Measurements from ENCODE around the gene ATXN2. TPM values are rescaled to one million over a fixed set of nuclear protein-coding genes. Genes with fewer than 3 reads are reported as not detected.
A peak's percentile ranks its signal among the peaks of the same experiment; 100 is the strongest.

Gene ATXN2
- polyA plus RNA-seq, 3 donors from 2014 or later = 7.1 to 31.3 (median 12.3) TPM

DNA sequence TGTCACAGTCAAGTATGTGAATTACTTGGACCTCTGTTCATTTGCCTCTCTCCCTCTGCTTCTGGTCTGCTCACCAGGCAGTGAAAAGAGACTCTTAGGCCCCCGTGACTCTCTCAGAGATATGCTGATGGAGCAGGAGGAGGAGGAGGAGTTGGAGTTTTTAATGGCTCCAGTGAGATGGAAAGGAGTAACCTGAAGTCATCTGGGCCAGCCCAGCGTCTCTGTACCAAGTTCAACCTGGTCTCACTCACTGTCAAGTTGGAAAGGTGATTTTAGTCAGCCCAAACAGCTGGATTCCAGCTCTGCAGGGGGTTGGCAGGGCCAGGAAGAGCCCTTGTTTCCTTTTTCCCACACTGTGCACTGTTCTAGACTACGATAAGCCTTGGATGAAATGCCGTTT, 144.8 kb downstream of the ATXN2 start:
- H3K4me1 Mint-ChIP-seq = peaks cover 49 to 54% of the 10 kb centered on the region in 2 donors
- peaks cover 0 to 5% (median 2%) of the 10 kb centered on the region in 3 donors for H3K27me3 Mint-ChIP-seq (ENCODE audit: low read depth in 3 of 3)
- DNase-seq = no peak
- peak overlapping the region in 1 of 5 donors; percentile 4 for H3K4me3 Mint-ChIP-seq
- H3K36me3 Mint-ChIP-seq = peaks cover 4 to 30% (median 19%) of the 10 kb centered on the region in 3 donors
- peak overlapping the region in 3 of 6 donors; percentile 18 to 61 (median 52) for H3K27ac Mint-ChIP-seq
- no peaks in the 10 kb centered on the region for H3K9me3 Mint-ChIP-seq

DNA sequence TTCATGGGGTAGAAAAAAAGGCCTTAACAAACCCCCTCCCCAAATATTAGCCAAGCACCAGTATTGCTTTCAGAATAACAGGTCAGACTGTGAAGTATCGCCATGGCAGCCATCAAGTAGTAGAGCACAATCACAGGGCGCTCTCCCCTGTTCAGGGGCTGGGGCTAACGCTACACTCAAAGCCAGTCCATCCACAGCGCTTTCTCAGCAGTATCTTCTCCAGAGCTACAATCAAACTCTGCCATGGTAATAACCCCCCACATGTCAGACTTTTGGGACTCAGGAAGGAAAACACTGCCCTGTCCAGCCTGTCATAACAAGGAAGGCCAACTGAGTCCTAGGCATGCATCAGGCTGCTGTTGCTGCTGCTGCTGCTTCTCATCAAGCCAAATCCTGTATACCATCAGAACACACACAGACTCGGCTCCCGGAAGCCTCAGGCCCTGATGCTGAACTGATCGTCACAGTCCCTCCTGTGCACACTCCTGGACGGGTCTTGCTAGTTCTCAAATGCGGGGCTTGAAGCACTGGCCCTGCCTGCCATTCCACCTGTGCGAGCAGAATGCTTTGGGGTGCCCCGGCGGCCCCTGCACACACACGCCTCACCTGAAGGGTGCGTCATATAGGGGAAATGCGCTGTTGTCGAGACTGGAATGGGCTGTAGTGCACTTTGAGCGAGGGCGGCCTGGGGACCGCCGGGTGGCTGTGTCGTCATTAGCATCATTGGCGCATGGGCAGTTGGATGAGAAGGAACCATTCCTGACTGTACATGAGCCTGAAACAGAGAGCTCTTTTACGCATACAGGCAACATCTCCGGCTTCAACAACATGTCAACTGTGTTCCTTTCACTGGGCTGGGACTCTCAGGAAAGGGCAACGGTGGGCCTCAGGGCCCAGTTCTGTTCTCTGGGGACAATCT, 145.8 kb downstream of the ATXN2 start:
- Mint-ChIP-seq H3K36me3 (peaks cover 4 to 37% (median 19%) of the 10 kb centered on the region in 3 donors), H3K4me1 (peaks cover 58 to 64% of the 10 kb centered on the region in 2 donors), H3K4me3 (no peak overlapping the region), H3K27ac (peak overlapping the region in 3 of 6 donors; percentile 5 to 77 (median 13)), H3K27me3 (ENCODE audit: low read depth in 3 of 3) (peaks cover 0 to 6% (median 2%) of the 10 kb centered on the region in 3 donors), H3K9me3 (no peaks in the 10 kb centered on the region)
- no peak for DNase-seq

DNA sequence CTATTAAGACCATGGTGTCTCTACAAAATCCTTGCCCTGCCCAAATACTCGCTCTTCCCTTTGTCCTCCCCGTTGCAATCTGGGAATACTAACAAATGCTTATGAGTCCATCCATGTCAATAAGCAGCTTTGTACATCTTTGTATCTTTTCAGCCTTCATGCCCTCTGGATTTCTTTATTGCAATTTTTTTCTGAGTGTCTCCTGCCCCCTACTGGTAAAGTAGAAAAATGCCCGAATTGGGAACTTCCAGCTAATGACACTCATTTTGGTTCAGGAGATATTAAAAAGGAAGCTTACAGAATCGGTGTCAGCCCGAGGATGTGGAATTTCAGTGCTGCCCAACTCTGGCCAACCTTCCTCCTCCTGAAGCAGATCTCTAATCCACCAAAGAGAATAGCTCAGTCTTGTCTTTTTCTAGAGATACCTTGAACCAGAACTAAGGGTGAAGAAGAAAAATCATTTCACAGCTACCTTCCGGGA, 147.4 kb downstream of the ATXN2 start:
- H3K9me3 Mint-ChIP-seq = no peaks in the 10 kb centered on the region
- peak; percentile 73 to 76 (median 73) for DNase-seq
- H3K4me3 Mint-ChIP-seq = peak overlapping the region in 2 of 5 donors; percentile 3 to 16
- peaks cover 65 to 75% of the 10 kb centered on the region in 2 donors for H3K4me1 Mint-ChIP-seq
- H3K36me3 Mint-ChIP-seq = peaks cover 4 to 49% (median 19%) of the 10 kb centered on the region in 3 donors
- H3K27ac Mint-ChIP-seq = peak overlapping the region; percentile 52 to 94 (median 78)
- peaks cover 0 to 8% (median 2%) of the 10 kb centered on the region in 3 donors for H3K27me3 Mint-ChIP-seq (ENCODE audit: low read depth in 3 of 3)

DNA sequence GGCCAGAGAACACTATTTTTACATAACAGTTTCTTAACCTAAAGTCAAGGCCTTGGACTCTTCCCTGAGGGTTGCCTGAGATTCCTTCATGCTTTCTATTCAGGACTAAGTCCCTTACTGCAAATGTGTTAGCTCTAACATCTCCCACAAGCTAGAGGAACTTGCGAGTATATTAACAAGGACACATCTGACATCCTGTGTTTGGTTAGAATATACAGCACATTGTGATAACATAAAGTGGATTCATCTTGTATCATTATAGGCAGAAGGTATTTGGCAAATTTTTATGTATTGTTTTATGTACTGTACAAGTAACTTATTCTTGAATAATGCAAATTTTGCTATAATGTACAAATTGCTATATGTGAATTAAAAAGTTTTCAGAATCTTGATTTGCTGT, 147.9 kb downstream of the ATXN2 start:
- Mint-ChIP-seq H3K4me1 (peaks cover 69 to 77% of the 10 kb centered on the region in 2 donors), H3K4me3 (no peak overlapping the region), H3K9me3 (no peaks in the 10 kb centered on the region), H3K36me3 (peaks cover 4 to 53% (median 18%) of the 10 kb centered on the region in 3 donors), H3K27me3 (ENCODE audit: low read depth in 3 of 3) (peaks cover 0 to 8% (median 2%) of the 10 kb centered on the region in 3 donors), H3K27ac (peak overlapping the region; percentile 31 to 94 (median 80))
- no peak for DNase-seq

DNA sequence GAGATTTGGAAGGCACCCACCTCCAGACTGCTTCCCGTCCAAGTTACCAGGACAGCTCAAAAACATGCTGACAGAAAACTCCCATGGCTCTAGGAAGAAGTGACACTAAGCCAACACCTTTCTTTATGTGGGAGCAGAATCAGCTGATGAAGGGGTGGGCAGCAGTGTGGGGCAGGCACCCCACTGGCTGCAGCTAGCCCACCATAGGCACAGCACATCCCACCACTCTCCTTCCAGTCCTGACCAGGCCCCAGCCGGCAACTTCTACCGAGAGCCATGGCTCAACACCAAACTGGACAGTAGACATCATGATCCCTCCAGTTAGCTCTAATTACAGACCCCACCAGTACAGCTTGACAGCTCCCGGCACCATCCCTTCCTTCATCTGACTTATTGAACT, 148.4 kb downstream of the ATXN2 start:
- H3K9me3 Mint-ChIP-seq = no peaks in the 10 kb centered on the region
- H3K27me3 Mint-ChIP-seq (ENCODE audit: low read depth in 3 of 3) = peaks cover 0 to 8% (median 2%) of the 10 kb centered on the region in 3 donors
- no peak for DNase-seq
- peaks cover 4 to 47% (median 13%) of the 10 kb centered on the region in 3 donors for H3K36me3 Mint-ChIP-seq
- H3K27ac Mint-ChIP-seq = peak overlapping the region; percentile 31 to 84 (median 60)
- H3K4me3 Mint-ChIP-seq = no peak overlapping the region
- H3K4me1 Mint-ChIP-seq = peaks cover 69 to 77% of the 10 kb centered on the region in 2 donors

DNA sequence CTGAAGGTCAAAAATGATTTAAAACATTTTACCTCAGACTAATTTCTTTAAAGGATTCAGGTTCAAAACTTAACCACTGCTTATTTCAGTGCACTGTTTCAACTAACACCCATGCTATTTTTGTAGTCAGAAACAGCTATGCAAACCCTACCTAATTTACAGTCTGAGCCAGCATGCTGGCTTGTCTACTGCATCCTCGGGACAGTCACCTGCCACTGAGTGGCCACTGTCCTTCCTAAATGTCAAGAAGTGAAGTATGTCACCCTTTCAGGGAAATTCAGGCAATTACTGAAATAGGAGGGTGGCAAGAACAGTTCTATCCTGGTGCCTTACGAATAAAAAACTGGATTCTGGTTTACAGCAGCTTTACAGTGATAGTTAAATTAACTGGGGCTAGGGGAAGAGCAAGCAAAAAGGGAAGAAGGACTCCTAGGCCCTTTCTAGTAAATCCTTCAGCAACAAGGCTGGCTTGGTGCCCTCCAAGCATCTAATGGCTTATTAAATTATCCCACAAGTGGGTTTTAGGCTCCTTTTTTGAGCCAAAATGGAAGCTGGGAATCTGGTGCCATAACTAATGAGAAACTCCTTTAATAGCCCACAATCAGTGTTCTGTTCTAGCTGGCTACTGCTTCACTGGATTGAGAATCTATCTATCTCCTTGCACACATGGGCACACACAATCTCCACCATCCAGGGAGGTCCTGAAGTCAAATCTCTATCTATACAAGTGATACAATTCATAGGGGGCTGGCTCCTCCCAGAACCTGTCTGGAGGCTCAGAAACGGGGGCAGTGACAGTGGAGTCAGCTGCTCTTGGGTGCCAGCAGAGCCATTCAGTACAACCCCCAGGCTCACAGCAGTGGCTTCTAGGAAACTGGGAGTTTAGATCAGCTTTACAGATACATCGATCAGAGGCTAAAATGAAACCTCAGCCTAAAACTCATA, 150.0 kb downstream of the ATXN2 start:
- H3K27me3 Mint-ChIP-seq (ENCODE audit: low read depth in 3 of 3) = peaks cover 0 to 16% (median 10%) of the 10 kb centered on the region in 3 donors
- H3K4me1 Mint-ChIP-seq = peaks cover 71 to 77% of the 10 kb centered on the region in 2 donors
- H3K27ac Mint-ChIP-seq = peak overlapping the region; percentile 13 to 84 (median 72)
- peak overlapping the region in 1 of 5 donors; percentile 7 for H3K4me3 Mint-ChIP-seq
- H3K36me3 Mint-ChIP-seq = peaks cover 4 to 44% (median 9%) of the 10 kb centered on the region in 3 donors
- no peaks in the 10 kb centered on the region for H3K9me3 Mint-ChIP-seq
- no peak for DNase-seq

DNA sequence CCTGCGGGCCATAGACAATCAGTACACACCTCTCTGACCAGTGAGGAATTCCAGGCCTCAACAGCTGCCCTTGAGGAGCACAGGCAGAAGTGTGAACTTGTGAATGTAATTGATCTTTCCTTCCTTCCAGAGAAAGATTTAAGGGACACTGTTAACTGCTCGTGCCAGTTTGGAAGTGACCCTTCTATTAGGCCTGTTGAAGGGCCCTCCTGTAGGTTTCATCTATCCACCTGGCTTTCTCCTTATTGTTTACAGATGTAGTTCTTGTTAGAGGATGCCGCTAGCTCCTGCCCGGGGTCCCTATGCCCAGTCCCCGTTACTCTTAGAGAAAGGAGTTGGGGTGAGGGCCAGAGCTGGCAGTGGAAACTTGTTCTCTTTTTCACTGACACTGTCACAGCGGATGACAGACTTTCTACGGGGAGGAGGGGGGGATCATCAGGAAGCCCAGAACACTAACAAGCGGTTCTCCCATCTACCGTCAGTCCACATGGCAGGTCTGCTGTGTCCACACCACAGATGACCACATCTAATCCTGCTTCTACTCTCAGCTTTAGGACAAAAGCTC, 150.8 kb downstream of the ATXN2 start:
- H3K4me1 Mint-ChIP-seq = peaks cover 73 to 78% of the 10 kb centered on the region in 2 donors
- H3K9me3 Mint-ChIP-seq = no peaks in the 10 kb centered on the region
- H3K27ac Mint-ChIP-seq = peak overlapping the region; percentile 13 to 84 (median 72)
- no peak for DNase-seq
- peak overlapping the region in 1 of 5 donors; percentile 7 for H3K4me3 Mint-ChIP-seq
- H3K27me3 Mint-ChIP-seq (ENCODE audit: low read depth in 3 of 3) = peaks cover 2 to 16% (median 10%) of the 10 kb centered on the region in 3 donors
- H3K36me3 Mint-ChIP-seq = peaks cover 4 to 40% (median 9%) of the 10 kb centered on the region in 3 donors

DNA sequence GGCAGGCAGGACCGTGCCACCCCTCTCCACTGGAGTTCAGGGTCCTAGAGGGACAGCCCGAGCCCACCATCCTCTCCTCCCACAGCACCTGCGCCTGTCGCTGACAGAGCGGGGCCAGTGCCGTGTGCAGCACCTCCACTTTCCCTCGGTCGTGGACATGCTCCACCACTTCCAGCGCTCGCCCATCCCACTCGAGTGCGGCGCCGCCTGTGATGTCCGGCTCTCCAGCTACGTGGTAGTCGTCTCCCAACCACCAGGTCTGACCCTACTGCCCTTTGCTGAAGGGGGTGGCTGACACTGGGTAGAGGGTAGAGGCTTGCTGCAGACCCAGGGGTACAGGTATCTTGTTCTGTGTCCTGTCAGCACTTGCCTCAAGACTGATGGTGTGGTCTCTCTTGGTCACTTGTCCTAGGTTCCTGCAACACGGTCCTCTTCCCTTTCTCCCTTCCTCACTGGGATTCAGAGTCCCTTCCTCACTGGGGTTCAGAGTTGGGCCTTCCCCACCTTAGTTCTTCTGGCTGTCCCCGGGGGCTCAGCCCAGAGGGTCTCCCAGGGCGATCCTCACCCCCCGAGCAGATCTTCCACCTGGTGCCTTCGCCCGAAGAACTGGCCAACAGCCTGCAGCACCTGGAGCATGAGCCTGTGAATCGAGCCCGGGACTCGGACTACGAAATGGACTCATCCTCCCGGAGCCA, 151.4 kb downstream of the ATXN2 start:
- no peaks in the 10 kb centered on the region for H3K9me3 Mint-ChIP-seq
- DNase-seq = no peak
- peaks cover 4 to 42% (median 9%) of the 10 kb centered on the region in 3 donors for H3K36me3 Mint-ChIP-seq
- peak overlapping the region; percentile 11 to 84 (median 55) for H3K27ac Mint-ChIP-seq
- H3K4me3 Mint-ChIP-seq = peak overlapping the region in 1 of 5 donors; percentile 7
- H3K27me3 Mint-ChIP-seq (ENCODE audit: low read depth in 3 of 3) = peaks cover 6 to 16% (median 8%) of the 10 kb centered on the region in 3 donors
- H3K4me1 Mint-ChIP-seq = peaks cover 79 to 84% of the 10 kb centered on the region in 2 donors

DNA sequence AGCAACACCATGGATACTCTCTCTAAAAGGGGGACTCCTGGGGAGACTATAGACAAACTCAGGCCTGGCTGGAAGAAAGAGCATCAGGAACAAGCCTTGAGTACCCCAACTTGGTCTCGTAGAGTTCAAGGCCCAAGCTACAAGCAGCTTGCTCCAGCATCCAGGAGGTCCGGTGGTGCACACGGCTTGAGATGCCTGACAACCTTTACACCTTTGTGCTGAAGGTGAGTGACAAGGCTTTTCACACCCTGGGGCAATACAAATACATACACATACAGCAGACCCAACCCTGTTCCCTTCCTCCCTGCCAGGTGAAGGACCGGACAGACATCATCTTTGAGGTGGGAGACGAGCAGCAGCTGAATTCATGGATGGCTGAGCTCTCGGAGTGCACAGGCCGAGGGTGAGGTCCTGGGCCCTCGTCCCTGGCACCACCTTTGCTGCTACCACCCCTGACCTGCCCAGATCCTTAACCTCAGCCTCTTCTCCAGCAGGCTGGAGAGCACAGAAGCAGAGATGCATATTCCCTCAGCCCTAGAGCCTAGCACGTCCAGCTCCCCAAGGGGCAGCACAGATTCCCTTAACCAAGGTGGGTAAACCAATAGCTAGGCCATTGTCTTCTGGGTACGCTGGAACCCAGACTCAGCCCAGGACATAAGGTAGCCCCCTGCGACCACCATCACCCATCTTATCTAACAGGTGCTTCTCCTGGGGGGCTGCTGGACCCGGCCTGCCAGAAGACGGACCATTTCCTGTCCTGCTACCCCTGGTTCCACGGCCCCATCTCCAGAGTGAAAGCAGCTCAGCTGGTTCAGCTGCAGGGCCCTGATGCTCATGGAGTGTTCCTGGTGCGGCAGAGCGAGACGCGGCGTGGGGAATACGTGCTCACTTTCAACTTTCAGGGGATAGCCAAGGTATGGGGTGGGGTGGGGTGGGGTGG, 152.2 kb downstream of the ATXN2 start:
- peaks cover 4 to 42% (median 9%) of the 10 kb centered on the region in 3 donors for H3K36me3 Mint-ChIP-seq
- no peaks in the 10 kb centered on the region for H3K9me3 Mint-ChIP-seq
- H3K27ac Mint-ChIP-seq = peak overlapping the region; percentile 92 to 97 (median 94)
- no peak for DNase-seq
- H3K4me1 Mint-ChIP-seq = peaks cover 87 to 92% of the 10 kb centered on the region in 2 donors
- peak overlapping the region in 1 of 5 donors; percentile 70 for H3K4me3 Mint-ChIP-seq
- peaks cover 8 to 16% (median 9%) of the 10 kb centered on the region in 3 donors for H3K27me3 Mint-ChIP-seq (ENCODE audit: low read depth in 3 of 3)

DNA sequence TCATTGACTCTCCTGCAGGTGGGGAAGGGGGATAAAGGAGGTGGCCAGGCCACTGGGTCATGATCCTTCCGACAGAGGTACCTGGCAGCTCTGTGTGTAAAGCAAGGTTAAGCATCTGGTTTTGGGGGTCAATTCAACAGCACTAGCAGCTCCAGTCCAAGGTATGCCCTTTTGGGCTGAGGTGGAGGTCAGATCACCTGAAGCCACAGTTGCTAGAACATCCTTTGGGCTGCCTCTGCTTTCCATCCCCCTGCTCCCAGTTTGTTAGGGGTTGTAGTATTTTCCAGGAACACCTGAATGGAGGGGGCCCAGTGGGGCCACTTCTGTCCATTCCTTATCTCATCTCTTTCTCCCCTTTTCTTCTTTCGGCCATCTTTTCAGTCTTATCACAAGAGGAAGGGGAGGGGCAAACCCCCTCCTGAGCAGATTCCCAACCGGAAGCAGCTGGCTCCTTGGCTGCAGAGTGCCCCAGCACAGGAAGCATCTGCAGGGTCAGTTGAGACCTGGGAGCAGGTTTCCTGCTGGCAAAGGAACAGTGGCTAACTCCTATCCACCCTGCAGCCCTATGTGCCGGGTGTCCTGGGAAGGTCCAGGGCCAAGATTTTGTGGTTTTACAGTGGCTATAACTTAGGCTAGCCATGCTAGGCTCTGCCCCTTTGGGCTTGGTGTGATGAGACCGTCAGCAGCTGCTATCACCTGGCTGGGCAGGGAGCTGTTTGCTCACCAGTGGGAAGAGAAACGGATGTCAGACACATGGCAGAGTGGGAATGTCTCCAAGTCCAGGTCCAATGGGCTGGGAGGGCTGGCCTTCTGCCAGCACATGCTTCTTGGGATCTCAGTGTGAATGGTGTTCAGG, 153.2 kb downstream of the ATXN2 start:
- no peak for DNase-seq
- Mint-ChIP-seq H3K9me3 (no peaks in the 10 kb centered on the region), H3K4me1 (peaks cover 87 to 92% of the 10 kb centered on the region in 2 donors), H3K4me3 (peak overlapping the region; percentile 70 to 80 (median 79)), H3K27ac (peak overlapping the region; percentile 92 to 97 (median 94)), H3K36me3 (peaks cover 0 to 34% (median 3%) of the 10 kb centered on the region in 3 donors), H3K27me3 (ENCODE audit: low read depth in 3 of 3) (peaks cover 8 to 14% (median 9%) of the 10 kb centered on the region in 3 donors)

All from immature natural killer cell (primary cell).